Measurements from ENCODE around the gene ANXA1. TPM values are rescaled to one million over a fixed set of nuclear protein-coding genes. Genes with fewer than 3 reads are reported as not detected.
"Not testable (repeated sequence)": the region's sequence is repeated elsewhere in the genome, so short reads cannot be mapped to it uniquely, and the experiment has no call there.

ANXA1 gene
- total and polyA plus RNA-seq, 10 donors = 45.5 to 123 (median 73.3) TPM

GRCh38 chr9:73107489-73108069 lies 44.1 kb upstream of the ANXA1 start:
- H3K4me3 ChIP-seq; H3K9me3 ChIP-seq; H3K36me3 ChIP-seq; H3K4me1 ChIP-seq; H3K27me3 ChIP-seq (replicated peaks in 1 of 7); DNase-seq; H3K27ac ChIP-seq: not testable (repeated sequence)
- TF ChIP-seq CTCF (IDR thresholded peaks at IDR 0.05 in 8 of 11, conservative IDR thresholded peaks at IDR 0.05 in 3 of 11) = peak; percentile 25 to 77 (median 60)
- intact Hi-C loops (cut with DNase I; ENCODE audit: low total_unique reads) = loop anchor here (5.0 kb wide), 1 partner anchor 75 kb away; no protein-coding TSS in a partner anchor
- WGBS, 5 donors = 70 to 82% (median 72%) methylated on average over 3 to 5 of the region's 5 CpGs

- no peaks in the 10 kb centered on the region for H3K4me1 ChIP-seq
- intact Hi-C loops (cut with DNase I; ENCODE audit: low total_unique reads) = no loop called here
- H3K27me3 ChIP-seq (replicated peaks in 1 of 7) = no peaks in the 10 kb centered on the region
- no peak overlapping the region for H3K4me3 ChIP-seq
- H3K36me3 ChIP-seq = no peaks in the 10 kb centered on the region
- TF ChIP-seq POLR2AphosphoS5 (IDR thresholded peaks at IDR 0.05) = no peak
- no peak for TF ChIP-seq CTCF (IDR thresholded peaks at IDR 0.05 in 8 of 11, conservative IDR thresholded peaks at IDR 0.05 in 3 of 11)
- TF ChIP-seq POLR2A (IDR thresholded peaks at IDR 0.05) = no peak
- H3K27ac ChIP-seq = no peak overlapping the region
- no peaks in the 10 kb centered on the region for H3K9me3 ChIP-seq
- DNase-seq = no peak
These were observed 37.6 kb upstream of the ANXA1 start for GRCh38 chr9:73114058-73114457.

GRCh38 chr9:73114958-73115357 lies 36.7 kb upstream of the ANXA1 start:
- Histone ChIP-seq H3K27me3 (replicated peaks in 1 of 7) (no peaks in the 10 kb centered on the region), H3K4me1 (no peaks in the 10 kb centered on the region), H3K36me3 (no peaks in the 10 kb centered on the region), H3K27ac (no peak overlapping the region), H3K4me3 (no peak overlapping the region), H3K9me3 (no peaks in the 10 kb centered on the region)
- 93 to 100% (median 97%) methylated on average over 1 of the region's 1 CpG for WGBS, 5 donors
- intact Hi-C loops (cut with DNase I; ENCODE audit: low total_unique reads) = no loop called here
- no peak for DNase-seq
- TF ChIP-seq POLR2A (IDR thresholded peaks at IDR 0.05) (no peak), POLR2AphosphoS5 (IDR thresholded peaks at IDR 0.05) (no peak), CTCF (IDR thresholded peaks at IDR 0.05 in 8 of 11, conservative IDR thresholded peaks at IDR 0.05 in 3 of 11) (no peak)

- DNase-seq = no peak
- H3K4me1 ChIP-seq = no peaks in the 10 kb centered on the region
- TF ChIP-seq CTCF (IDR thresholded peaks at IDR 0.05 in 8 of 11, conservative IDR thresholded peaks at IDR 0.05 in 3 of 11) (no peak), POLR2AphosphoS5 (IDR thresholded peaks at IDR 0.05) (no peak), POLR2A (IDR thresholded peaks at IDR 0.05) (no peak)
- H3K9me3 ChIP-seq = no peaks in the 10 kb centered on the region
- H3K27me3 ChIP-seq (replicated peaks in 1 of 7) = no peaks in the 10 kb centered on the region
- no peak overlapping the region for H3K4me3 ChIP-seq
- 39 to 77% (median 58%) methylated on average over 1 of the region's 1 CpG for WGBS, 5 donors
- H3K27ac ChIP-seq = no peak overlapping the region
- H3K36me3 ChIP-seq = no peaks in the 10 kb centered on the region
- intact Hi-C loops (cut with DNase I; ENCODE audit: low total_unique reads) = no loop called here
These were observed 35.6 kb upstream of the ANXA1 start for GRCh38 chr9:73116031-73116430.
